Fibroblast of lung (primary cell): ENCODE data around the gene TMEM258. TPM values are rescaled to one million over a fixed set of nuclear protein-coding genes. Genes with fewer than 3 reads are reported as not detected.

Source experiments
- DNase-seq, 2 donors: peaks; one replicate each; pipeline versions ENCODE4 v3.0.0 to v3.0.0-alpha.2; 2010; ENCODE audit warnings: low read depth in 2 of 2
- H2AFZ ChIP-seq: 2 replicates; pipeline ENCODE4 v1.5.1; 2012; ENCODE audit warnings: low read length, control low read depth, inconsistent platforms
- H3K27ac ChIP-seq: 2 replicates; pipeline ENCODE4 v1.5.1; 2011; ENCODE audit warnings: low read length, control low read depth; ENCODE audit not compliant: insufficient read depth
- H3K27me3 ChIP-seq: 2 replicates; pipeline ENCODE4 v1.5.1; 2011; ENCODE audit warnings: mild to moderate bottlenecking, low read length; ENCODE audit not compliant: control insufficient read depth, insufficient read depth
- H3K36me3 ChIP-seq: 2 replicates; pipeline ENCODE4 v1.5.1; 2011; ENCODE audit warnings: low read length; ENCODE audit not compliant: control insufficient read depth, insufficient read depth
- H3K4me1 ChIP-seq: 2 replicates; pipeline ENCODE4 v1.5.1; 2011; ENCODE audit warnings: low read length; ENCODE audit not compliant: control insufficient read depth, insufficient read depth; ENCODE audit errors: extremely low read depth
- H3K4me2 ChIP-seq: 2 replicates; pipeline ENCODE4 v1.5.1; 2011; ENCODE audit warnings: low read length, control low read depth; ENCODE audit not compliant: insufficient read depth; ENCODE audit errors: extremely low read depth
- H3K4me3 ChIP-seq, 4 experiments: fragments of 200-600 bp in 1 of 4; sonication (generic) in 1 of 4; replicated peaks in 1 of 4; 2 replicates each; pipeline ENCODE4 v1.5.1; 2011 to 2016; ENCODE audit warnings: low read length in 4 of 4, low read depth in 3 of 4, mild to moderate bottlenecking in 3 of 4, control low read depth in 2 of 4, inconsistent platforms in 1 of 4, mixed read lengths in 1 of 4; ENCODE audit not compliant: insufficient read depth in 1 of 4; ENCODE audit errors: control extremely low read depth in 1 of 4
- H3K79me2 ChIP-seq: 2 replicates; pipeline ENCODE4 v1.5.1; 2012; ENCODE audit warnings: mild to moderate bottlenecking, low read length, inconsistent platforms; ENCODE audit not compliant: control insufficient read depth, insufficient read depth
- H3K9ac ChIP-seq: 2 replicates; pipeline ENCODE4 v1.5.1; 2011; ENCODE audit warnings: mild to moderate bottlenecking, low read length, control low read depth; ENCODE audit not compliant: insufficient read depth
- H3K9me3 ChIP-seq: 2 replicates; pipeline ENCODE4 v1.5.1; 2012; ENCODE audit warnings: low read depth, low read length; ENCODE audit not compliant: control insufficient read depth, insufficient read depth
- H4K20me1 ChIP-seq: 2 replicates; pipeline ENCODE4 v1.5.1; 2011; ENCODE audit warnings: low read length; ENCODE audit not compliant: control insufficient read depth, insufficient read depth; ENCODE audit errors: extremely low read depth
- EZH2 ChIP-seq: IDR thresholded peaks from 2 replicates; pipeline ENCODE4 v1.5.1; 2012; ENCODE audit warnings: low read length, control low read depth, mild to moderate bottlenecking; ENCODE audit errors: missing control alignments
- polyA plus RNA-seq, 2 donors: library from polyadenylated mRNA; depleted of rRNA in 1 of 2; stranded (reverse) in 1 of 2; unstranded in 1 of 2; fragments of >200 nt; gene quantifications; 2 replicates each; pipeline ENCODE4 v1.2.1, GENCODE V29; 2011 to 2012; ENCODE audit warnings: missing spikeins in 1 of 2
- total RNA-seq: library from RNA; depleted of rRNA; stranded (reverse); fragments of >200 nt; gene quantifications from 2 replicates; pipeline ENCODE4 v1.2.1, GENCODE V29; 2014
- TF ChIP-seq, protein P1 (sequence below), 2 donors: IDR thresholded peaks in 1 of 2; conservative IDR thresholded peaks in 1 of 2; 1 replicate in 1 of 2; 2 replicates in 1 of 2; pipeline ENCODE4 v1.5.1; 2011 to 2012; ENCODE audit warnings: low read length in 2 of 2, control low read depth in 1 of 2, inconsistent platforms in 1 of 2, low read depth in 1 of 2, mild to moderate bottlenecking in 1 of 2

Gene TMEM258
- total and polyA plus RNA-seq, 2 donors (not counting 1 experiment from before 2014, with no cell fraction given) = 173 to 245 TPM

DNA sequence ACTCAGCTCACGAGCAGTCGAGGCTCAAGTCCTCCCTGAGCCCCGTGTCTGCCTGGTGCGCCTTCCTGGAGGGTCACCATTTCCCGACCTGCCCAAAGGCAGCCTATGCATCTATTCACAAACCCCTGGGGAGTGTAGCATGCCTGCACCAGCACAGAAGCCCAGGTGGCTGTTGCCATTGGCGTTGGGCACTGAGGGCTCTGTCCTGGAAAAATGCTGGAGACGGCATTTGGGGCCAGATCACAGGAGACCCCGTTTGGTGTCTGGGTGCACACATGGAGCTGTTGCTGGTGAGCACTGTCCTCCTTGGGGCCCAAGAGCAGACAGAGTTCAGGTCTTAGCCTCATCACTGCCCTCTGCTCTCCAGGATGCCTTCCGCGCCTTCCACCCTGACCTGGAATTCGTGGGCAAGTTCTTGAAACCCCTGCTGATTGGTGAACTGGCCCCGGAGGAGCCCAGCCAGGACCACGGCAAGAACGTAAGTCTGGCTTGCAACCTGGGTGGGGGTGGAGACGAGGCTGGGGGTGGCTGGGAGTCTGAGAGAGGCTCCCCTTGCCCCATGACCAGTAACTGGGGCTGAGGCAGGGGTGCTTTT is 45.1 kb upstream of the TMEM258 start:
- no peak overlapping the region for H3K4me3 ChIP-seq
- peaks cover 43% of the 10 kb centered on the region for H3K36me3 ChIP-seq
- H3K79me2 ChIP-seq = peaks cover 43% of the 10 kb centered on the region
- no peaks in the 10 kb centered on the region for H4K20me1 ChIP-seq
- H3K4me1 ChIP-seq = peaks cover 11% of the 10 kb centered on the region
- no peak overlapping the region for H3K27ac ChIP-seq
- TF ChIP-seq, protein P1, sequence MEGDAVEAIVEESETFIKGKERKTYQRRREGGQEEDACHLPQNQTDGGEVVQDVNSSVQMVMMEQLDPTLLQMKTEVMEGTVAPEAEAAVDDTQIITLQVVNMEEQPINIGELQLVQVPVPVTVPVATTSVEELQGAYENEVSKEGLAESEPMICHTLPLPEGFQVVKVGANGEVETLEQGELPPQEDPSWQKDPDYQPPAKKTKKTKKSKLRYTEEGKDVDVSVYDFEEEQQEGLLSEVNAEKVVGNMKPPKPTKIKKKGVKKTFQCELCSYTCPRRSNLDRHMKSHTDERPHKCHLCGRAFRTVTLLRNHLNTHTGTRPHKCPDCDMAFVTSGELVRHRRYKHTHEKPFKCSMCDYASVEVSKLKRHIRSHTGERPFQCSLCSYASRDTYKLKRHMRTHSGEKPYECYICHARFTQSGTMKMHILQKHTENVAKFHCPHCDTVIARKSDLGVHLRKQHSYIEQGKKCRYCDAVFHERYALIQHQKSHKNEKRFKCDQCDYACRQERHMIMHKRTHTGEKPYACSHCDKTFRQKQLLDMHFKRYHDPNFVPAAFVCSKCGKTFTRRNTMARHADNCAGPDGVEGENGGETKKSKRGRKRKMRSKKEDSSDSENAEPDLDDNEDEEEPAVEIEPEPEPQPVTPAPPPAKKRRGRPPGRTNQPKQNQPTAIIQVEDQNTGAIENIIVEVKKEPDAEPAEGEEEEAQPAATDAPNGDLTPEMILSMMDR (conservative IDR thresholded peaks at IDR 0.05 in 1 of 2, IDR thresholded peaks at IDR 0.05 in 1 of 2; ENCODE audit: low read depth in 1 of 2, low read length in 2 of 2) = no peak
- no peak for TF ChIP-seq EZH2
- no peaks in the 10 kb centered on the region for H3K9me3 ChIP-seq
- no peaks in the 10 kb centered on the region for H3K27me3 ChIP-seq
- no peak overlapping the region for H2AFZ ChIP-seq
- no peak overlapping the region for H3K4me2 ChIP-seq
- no peak for DNase-seq
- H3K9ac ChIP-seq = no peak overlapping the region

DNA sequence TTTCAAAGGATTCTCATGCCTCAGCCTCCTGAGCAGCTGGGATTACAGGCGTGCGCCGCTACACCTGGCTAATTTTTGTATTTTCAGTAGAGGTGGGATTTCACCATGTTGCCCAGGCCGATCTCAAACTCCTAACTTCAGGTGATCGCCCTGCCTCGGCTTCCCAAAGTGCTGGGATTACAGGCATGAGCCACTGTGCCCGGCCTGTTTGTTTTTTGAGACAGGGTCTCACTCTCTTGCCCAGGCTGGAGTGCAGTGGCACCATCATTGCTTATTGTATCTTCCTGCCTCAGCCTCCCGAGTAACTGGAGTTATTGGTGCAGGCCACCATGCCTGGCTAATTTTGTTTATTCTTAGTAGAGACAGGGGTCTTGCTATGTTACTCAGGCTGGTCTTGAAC is 43.8 kb upstream of the TMEM258 start:
- Histone ChIP-seq H3K4me2 (no peak overlapping the region), H3K4me3 (no peak overlapping the region), H3K27me3 (no peaks in the 10 kb centered on the region), H3K27ac (no peak overlapping the region), H3K4me1 (peaks cover 21% of the 10 kb centered on the region), H3K36me3 (peaks cover 42% of the 10 kb centered on the region), H4K20me1 (no peaks in the 10 kb centered on the region), H2AFZ (no peak overlapping the region), H3K9me3 (no peaks in the 10 kb centered on the region), H3K9ac (no peak overlapping the region), H3K79me2 (peaks cover 56% of the 10 kb centered on the region)
- TF ChIP-seq, protein P1 (conservative IDR thresholded peaks at IDR 0.05 in 1 of 2, IDR thresholded peaks at IDR 0.05 in 1 of 2; ENCODE audit: low read depth in 1 of 2, low read length in 2 of 2) = no peak
- no peak for TF ChIP-seq EZH2
- DNase-seq = no peak

DNA sequence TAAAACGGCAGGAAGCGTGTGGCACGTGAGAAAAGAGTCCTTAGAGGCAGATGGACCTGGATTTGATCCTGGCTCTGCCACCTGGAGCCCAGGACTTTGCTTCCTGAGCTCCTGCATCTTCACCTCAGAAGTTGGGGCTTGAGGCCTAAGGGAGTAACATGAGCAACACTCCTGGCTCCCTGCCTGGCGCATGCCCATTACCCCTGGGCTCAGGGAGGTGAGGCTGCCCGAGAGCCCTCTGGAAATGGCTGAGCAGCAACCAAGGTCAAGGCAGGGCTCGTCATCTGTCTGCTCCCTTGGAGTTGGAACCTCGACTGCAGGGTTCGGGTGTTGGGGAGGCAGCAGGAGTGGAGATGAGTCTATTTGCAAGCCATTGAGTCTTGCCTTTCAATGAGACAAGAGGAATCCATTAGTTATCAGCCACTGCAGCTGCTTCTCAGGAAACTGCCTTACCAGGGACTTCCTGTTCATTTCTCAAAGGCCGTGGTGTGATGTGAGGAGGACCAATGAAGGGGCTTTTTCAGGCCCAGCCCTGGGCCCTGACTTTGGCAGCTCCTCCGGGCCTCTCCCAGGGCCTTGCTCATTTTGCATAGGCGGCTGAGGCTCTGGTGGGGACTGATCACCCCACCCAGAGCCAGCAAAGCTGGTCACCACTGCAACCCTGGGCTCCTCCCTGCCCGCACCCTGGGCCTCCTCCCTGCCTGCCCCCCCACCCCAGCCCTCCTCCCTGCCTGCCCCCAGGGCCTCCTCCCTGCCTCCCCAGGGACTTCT is 42.1 kb upstream of the TMEM258 start:
- Histone ChIP-seq H2AFZ (no peak overlapping the region), H3K9ac (no peak overlapping the region), H3K79me2 (peaks cover 74% of the 10 kb centered on the region), H3K4me3 (no peak overlapping the region), H4K20me1 (peaks cover 2% of the 10 kb centered on the region), H3K27ac (peak overlapping the region; percentile 64), H3K4me2 (no peak overlapping the region), H3K27me3 (no peaks in the 10 kb centered on the region), H3K36me3 (peaks cover 33% of the 10 kb centered on the region), H3K9me3 (no peaks in the 10 kb centered on the region), H3K4me1 (peaks cover 22% of the 10 kb centered on the region)
- TF ChIP-seq, protein P1 (conservative IDR thresholded peaks at IDR 0.05 in 1 of 2, IDR thresholded peaks at IDR 0.05 in 1 of 2; ENCODE audit: low read depth in 1 of 2, low read length in 2 of 2) = no peak
- no peak for TF ChIP-seq EZH2
- DNase-seq = peak; percentile 82 to 90
